Testis (tissue), 2 donors: ENCODE results near the gene OPCML.

Experiments used
- CTCF ChIP-seq, 3 experiments: fragments of 450-650 bp in 2 of 3; fragments of 200-600 bp in 1 of 3; sonication (generic) in 1 of 3; IDR thresholded peaks; one replicate each; pipeline ENCODE4 v1.5.1; 2016 to 2019; ENCODE audit warnings: antibody characterized with exemption in 3 of 3, mild to moderate bottlenecking in 2 of 3, moderate library complexity in 1 of 3
- POLR2A ChIP-seq: fragments of 450-650 bp; IDR thresholded peaks from one replicate; pipeline ENCODE4 v1.6.1; 2017; ENCODE audit warnings: antibody characterized with exemption, mild to moderate bottlenecking, moderate library complexity

- no peak for TF ChIP-seq CTCF (IDR thresholded peaks at IDR 0.05)
- no peak for TF ChIP-seq POLR2A
Observed at GRCh38 chr11:133504906-133505305, 27.4 kb downstream of the OPCML start.
